GM19238 (cell line): ENCODE data around the gene LRRC28.
"Not testable (repeated sequence)": the region's sequence is repeated elsewhere in the genome, so short reads cannot be mapped to it uniquely, and the experiment has no call there.

ENCODE experiments used
- DNase-seq: peaks from one replicate; pipeline ENCODE4 v3.0.0; 2011; ENCODE audit warnings: low spot score; ENCODE audit not compliant: insufficient read length

The LRRC28 gene

DNA sequence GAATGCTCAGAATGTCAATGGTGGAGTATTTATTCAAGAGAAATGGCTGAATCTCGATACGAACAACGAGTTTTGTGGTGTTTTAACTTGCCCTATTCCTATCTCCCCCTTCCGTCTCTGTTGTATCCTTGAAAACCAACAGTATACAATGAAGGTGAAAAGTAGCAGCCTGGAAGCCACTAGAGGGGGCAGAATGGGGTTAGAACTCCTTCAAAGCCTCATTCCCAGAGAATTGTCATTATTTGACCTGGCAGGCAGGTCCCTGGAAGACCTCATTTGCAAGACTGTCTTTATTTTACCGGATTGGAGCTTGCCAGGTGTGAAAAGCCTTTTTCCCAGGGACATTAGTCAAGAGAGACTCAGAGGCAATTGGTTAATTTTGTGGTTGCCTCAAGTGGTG is 139.4 kb downstream of the LRRC28 start:
- DNase-seq, result no peak

DNA sequence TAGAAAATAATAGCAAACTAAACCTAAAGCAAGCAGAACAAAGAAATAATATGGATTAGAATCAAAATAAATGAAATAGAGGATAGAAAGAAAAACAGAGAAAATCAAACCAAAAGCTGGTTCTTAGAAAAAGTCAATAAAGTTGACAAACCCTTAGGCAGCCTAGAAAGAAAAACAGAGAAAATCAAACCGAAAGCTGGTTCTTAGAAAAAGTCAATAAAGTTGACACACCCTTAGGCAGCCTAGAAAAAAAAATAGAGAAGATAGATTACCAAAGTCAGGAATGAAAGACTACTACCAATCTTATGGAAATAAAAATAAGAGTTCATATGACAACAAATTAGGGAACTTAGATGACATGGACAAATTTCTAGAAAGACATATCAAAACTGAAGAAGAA is 142.4 kb downstream of the LRRC28 start:
- no peak for DNase-seq

DNA sequence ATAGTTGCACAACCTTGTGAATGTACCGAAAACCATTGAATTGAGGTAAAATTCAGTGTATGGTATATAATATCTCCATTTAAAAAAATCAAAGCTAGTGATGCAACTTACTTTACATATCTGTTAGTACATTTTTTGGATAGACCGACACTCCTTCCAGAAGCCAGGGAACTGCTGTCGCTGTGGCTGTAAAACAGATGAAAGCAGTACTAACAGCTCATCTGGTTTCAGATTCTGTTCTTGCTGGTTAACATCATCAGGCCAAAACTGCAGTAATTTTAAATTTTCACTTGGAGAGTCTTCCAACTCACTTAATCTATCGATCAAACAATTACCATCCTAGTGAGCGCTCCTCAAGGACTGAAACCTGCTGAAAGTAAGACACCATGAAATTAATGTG is 145.1 kb downstream of the LRRC28 start:
- DNase-seq, result no peak

GRCh38 chr15:99399061-99399460 is 147.8 kb downstream of the LRRC28 start:
- DNase-seq, result no peak

- no peak for DNase-seq
These were observed 148.3 kb downstream of the LRRC28 start for GRCh38 chr15:99399618-99400017.

DNA sequence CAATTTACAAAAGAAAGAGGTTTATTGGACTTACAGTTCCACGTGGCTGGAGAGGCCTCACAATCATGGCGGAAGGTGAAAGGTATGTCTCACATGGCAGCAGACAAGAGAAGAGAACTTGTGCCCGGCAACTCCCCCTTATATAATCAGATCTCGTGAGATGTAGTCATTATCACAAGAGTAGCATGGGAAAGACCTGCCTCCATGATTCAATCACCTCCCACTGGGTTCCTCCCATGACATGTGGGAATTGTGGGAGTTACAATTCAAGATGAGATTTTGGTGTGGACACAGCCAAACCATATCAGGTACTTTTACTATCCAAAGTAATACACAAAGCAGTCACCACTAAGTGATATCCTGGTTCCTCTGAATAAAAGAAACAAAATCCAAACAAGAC is 149.9 kb downstream of the LRRC28 start:
- DNase-seq, result not testable (repeated sequence)

DNA sequence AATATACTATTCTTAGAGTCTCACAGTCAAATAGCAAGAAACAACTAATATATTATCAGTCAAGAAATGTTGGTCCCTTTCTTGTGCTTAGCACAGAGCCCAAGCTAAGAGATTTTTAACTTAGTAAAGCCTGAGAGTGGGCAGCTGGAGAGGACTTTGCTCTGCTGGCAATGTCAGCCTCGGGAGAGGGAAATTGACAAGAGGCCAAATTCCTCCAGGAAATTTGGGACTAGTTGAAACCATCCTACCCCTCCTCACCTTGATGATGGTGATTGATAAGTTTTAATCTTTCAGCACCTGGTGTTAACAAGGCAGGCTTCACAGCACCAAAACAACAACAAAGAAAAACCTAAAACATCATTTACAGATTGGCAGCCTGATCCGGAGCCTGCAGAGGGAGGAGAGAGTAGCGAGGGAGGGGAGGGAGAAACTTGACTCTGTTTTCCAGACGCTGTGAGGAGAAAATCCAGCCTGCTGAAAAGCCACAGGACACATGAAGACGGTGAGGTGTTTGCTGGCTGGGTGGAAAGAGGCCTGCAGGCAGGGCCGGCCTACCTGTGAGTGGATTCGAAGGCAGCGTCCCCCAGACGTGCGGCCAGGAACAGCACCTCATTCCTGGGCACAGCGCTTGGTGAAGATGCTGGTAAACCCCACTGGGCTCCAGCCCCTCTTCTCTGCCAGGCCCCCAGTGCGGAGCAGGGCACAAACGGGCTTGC is 150.9 kb downstream of the LRRC28 start:
- DNase-seq, result no peak

- no peak for DNase-seq
These were observed 152.3 kb downstream of the LRRC28 start for GRCh38 chr15:99403597-99403996.

DNA sequence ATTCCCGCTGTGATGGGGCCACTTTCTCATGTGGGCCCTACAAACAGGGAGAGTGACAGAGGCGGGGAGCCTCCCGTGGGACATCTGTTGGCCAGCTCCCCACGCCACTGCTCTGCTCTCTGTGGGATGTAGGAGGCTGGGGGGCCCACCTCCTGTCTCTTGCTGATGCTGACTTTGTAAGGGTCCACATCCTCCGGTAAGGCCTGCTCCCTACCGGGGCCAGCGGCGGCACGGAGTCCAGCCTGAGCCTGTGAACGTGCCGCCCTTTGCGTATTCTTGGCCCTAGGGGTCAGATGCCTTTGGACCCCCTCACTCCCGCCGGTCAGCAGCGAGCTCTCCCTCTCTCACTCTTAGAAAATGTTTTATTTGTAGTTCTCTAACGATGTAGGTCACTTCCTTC is 153.2 kb downstream of the LRRC28 start:
- DNase-seq, result no peak

DNA sequence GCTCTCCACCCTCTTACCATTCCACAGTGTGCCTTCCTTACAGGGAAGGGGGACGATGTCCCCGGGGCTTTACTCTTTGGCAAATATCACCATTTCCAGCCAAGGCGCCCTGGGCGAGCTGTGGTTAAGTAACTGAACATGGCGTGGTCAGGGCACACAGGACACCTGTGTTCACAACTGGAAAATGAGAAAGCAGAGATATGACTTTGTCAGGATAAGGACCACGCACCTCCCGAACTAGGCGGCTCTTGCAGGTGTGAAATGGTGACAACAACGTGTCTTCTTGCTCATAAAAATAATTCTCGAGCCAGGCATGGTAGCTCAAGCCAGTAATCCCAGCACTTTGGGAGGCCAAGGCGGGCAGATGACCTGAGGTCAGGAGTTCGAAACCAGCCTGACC is 154.8 kb downstream of the LRRC28 start:
- DNase-seq, result no peak

- DNase-seq, result no peak
These were observed 155.6 kb downstream of the LRRC28 start for GRCh38 chr15:99406716-99407487.

DNA sequence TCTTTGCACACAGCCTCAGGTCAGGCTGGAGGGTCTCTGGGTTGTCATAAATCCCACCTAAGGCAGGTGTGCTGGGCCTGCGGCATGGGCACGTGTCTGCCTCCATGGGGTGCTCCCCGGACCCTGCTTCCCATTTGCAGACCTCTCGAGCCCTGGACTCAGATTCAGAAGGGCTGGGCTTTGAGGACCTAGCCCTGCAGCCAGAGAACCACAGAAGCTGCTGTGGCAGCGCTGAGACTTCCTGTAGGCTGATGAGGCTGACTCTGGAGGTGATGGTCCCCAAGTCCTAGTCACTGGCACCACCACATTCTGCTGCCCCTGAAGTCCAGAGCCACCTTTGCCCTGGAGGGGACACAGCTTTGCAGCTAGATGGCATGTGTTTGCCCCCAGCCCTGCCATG is 156.4 kb downstream of the LRRC28 start:
- DNase-seq, result no peak

DNA sequence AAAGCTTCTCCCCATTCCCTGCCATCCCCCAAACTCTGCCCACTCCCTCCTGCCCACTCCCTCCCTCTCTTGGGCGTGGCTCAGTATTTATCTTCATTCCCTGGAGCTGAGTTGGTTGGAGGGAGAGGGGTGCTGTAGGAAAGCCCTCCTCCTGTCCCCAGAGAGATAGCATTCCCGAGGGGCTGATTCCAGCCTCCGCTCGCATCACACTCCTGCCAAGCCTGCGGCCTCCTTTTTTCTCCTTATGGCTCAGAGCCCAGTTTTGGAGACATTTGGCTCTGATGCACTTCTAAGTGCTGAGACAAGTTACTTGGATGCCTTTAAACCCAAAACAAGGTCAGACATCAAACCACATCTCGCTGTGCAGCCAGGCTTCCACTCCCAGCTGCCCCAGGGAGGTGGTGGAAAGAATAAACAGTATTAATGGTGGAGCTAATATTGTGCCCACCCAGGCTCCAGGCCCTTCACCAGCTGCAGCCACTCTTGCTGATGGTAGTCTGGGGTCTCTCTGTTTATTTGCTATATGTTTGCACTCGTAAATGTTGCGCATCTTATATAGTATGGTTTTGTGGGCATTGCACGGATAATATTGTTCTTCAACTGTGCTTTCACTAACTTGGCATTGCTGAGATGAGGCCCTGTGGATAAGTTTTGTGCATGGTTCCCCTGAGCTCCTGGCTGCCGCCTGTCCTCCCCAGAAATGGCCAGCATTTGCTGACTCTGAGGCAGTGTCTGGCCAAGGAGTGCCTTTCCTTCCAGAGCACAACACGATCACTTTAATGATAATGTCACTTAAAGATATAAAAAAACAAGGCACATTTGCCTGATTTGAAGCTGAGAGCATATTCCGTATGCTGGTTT is 157.2 kb downstream of the LRRC28 start:
- DNase-seq, result no peak

DNA sequence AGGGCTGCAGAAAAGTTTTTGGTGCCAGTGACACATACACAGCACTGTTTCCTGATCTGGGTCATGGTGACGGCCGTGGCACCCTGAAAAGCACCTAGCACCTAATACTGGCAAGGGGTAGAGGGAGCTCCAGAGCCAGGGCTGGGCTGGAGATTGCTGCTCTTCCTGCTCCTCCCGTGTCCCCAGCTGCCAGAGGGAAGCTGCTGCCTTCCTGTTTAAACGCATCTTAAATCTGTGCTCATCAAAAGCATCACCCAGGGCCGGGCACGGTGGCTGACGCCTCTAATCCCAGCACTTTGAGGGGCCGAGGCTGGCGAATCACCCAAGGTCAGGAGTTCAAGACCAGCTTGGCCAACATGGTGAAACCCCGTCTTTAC is 157.8 kb downstream of the LRRC28 start:
- peak; percentile 30 for DNase-seq

DNA sequence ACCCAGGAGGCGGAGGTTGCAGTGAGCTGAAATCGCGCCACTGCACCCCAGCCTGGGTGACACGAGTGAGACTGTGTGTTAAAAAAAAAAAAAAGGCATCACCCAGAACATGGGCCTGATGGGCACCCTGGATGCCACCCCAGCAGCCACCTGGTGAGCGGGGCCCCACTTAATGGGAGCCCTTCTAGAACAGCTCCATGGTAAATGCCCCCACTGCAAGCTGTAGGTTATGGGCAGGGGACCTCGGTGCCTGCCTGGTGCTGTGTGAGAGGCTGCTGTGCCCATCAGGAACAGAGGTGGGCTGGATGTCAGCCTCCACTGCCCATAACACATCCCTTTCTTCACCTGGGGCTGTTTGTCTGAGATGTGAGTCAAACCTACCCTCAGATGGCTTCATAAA is 158.3 kb downstream of the LRRC28 start:
- DNase-seq, result no peak

- no peak for DNase-seq
These were observed 159.2 kb downstream of the LRRC28 start for GRCh38 chr15:99410477-99410876.

GRCh38 chr15:99411234-99411633 is 160.0 kb downstream of the LRRC28 start:
- DNase-seq, result no peak

- no peak for DNase-seq
These were observed 160.8 kb downstream of the LRRC28 start for GRCh38 chr15:99412082-99412481.

DNA sequence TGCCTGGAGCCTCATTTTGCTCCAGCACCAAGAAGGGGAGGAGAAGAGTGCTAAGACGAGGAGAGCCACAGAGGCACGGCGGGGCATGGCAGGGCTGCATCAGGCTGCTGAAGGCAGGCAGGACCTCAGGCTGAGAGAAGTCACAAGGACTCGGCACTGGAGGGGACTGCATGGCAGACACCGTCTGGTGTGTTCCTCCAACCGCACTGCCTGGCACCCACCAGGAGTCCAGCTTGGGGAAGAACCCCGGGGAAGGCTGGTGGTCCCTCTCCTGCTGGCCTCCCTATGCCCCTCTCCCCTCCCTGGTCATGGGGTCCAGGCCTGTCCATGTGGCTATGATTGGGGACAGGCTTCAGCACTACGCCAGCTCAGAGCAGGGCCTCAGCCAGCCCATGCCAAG is 161.3 kb downstream of the LRRC28 start:
- DNase-seq, result no peak

DNA sequence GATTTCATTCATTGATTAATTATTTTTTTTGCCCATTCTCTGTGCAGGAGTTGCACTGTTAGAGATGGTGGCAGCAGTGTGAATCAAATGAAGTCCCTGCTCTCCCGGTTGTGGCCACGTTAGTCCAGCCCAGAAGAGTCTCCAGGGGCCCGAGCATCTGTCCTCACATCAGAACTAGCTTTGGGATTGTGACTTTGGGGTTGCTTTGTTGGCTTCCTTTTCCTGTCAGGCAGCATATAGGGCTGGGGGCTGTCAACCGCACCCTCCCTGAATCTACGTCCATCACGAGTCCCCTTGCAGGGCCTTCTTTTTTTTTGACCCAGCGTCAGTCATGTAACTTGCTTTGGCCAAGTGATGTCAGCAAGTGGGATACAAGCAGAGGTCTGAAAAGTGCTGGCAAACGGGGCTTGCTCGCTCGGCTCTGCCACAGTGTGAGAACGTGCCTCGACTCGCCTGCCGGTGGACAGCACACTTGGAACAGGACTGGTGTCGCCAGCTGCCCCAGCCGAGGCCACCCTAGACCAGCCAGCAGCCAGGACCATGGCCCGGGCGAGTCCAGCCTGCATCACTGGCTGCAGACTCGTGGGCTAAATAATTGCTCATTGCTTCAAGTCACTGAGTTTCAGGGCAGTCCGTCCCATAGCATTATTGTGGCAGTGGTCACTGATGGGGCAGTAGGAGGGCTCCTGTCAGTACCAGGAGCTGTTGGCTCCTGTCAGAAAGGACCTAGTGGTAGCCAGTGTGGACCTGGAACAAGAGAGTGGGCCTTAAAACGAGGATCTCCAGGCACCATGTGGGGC is 162.9 kb downstream of the LRRC28 start:
- DNase-seq, result no peak
